Stimulated activated CD8-positive, alpha-beta memory T cell treated with anti-CD3 and anti-CD28 coated beads, Interleukin-12 subunit alpha, Interleukin-12 subunit beta, amount 100 ng/mL, for 4 hours (primary cell): ENCODE measurements around the gene GCDH.
A peak's percentile ranks its signal among the peaks of the same experiment; 100 is the strongest.
"Not testable (repeated sequence)": the region's sequence is repeated elsewhere in the genome, so short reads cannot be mapped to it uniquely, and the experiment has no call there.

Source experiments
- DNase-seq: peaks from one replicate; pipeline ENCODE4 v3.0.0-alpha.2; 2020; ENCODE audit warnings: low read depth

GCDH gene

GRCh38 chr19:12907166-12907565, 16.2 kb downstream of the GCDH start:
- no peak for DNase-seq

GRCh38 chr19:12912571-12912970, 21.6 kb downstream of the GCDH start:
- no peak for DNase-seq

GRCh38 chr19:12913011-12913561, 22.1 kb downstream of the GCDH start:
- no peak for DNase-seq

- DNase-seq: no peak
These were observed 23.1 kb downstream of the GCDH start for GRCh38 chr19:12913851-12914690.

GRCh38 chr19:12915860-12916259, 24.9 kb downstream of the GCDH start:
- not testable (repeated sequence) for DNase-seq

GRCh38 chr19:12918253-12918652, 27.3 kb downstream of the GCDH start:
- DNase-seq: no peak

- no peak for DNase-seq
These were observed 30.1 kb downstream of the GCDH start for GRCh38 chr19:12921047-12921446.

GRCh38 chr19:12922959-12923358, 32.0 kb downstream of the GCDH start:
- DNase-seq: no peak

- DNase-seq: no peak
These were observed 33.8 kb downstream of the GCDH start for GRCh38 chr19:12924621-12925310.

GRCh38 chr19:12930002-12930645, 39.2 kb downstream of the GCDH start:
- DNase-seq: no peak

GRCh38 chr19:12932392-12933286, 41.7 kb downstream of the GCDH start:
- no peak for DNase-seq

GRCh38 chr19:12933287-12934072, 42.5 kb downstream of the GCDH start, which contains the start of gene FARSA:
Gene FARSA, minus strand, starts transcription at chr19:12933711. Its CDS starts 15 bp downstream, at chr19:12933696.
- DNase-seq: peak; percentile 80

- DNase-seq: no peak
These were observed 44.1 kb downstream of the GCDH start for GRCh38 chr19:12935071-12935470.

GRCh38 chr19:12936582-12936981, 45.6 kb downstream of the GCDH start:
- no peak for DNase-seq

GRCh38 chr19:12937093-12937926, 46.4 kb downstream of the GCDH start:
- no peak for DNase-seq

GRCh38 chr19:12937927-12938778, 47.2 kb downstream of the GCDH start, which contains the start of gene CALR:
Gene CALR, plus strand, starts transcription at chr19:12938609. Its CDS starts 71 bp downstream, at chr19:12938680.
- peak; percentile 98 for DNase-seq

- DNase-seq: no peak
These were observed 48.0 kb downstream of the GCDH start for GRCh38 chr19:12938779-12939601.

GRCh38 chr19:12939975-12940423, 49.0 kb downstream of the GCDH start:
- DNase-seq: no peak
